Mesodermal cell (in vitro differentiated cells): ENCODE data around the gene EGFL7.

ENCODE experiments used
- H3K27ac ChIP-seq: 2 replicates; pipeline ENCODE4 v1.7.0; 2013; ENCODE audit warnings: mild to moderate bottlenecking, low read depth, low read length, moderate library complexity; ENCODE audit not compliant: severe bottlenecking
- H3K36me3 ChIP-seq: 2 replicates; pipeline ENCODE4 v1.7.1; 2013; ENCODE audit warnings: mild to moderate bottlenecking, low read length, moderate library complexity; ENCODE audit not compliant: control insufficient read depth, insufficient read depth
- H3K4me1 ChIP-seq: one replicate; pipeline ENCODE4 v1.7.1; 2013; ENCODE audit warnings: mild to moderate bottlenecking, low read length; ENCODE audit not compliant: insufficient read depth, control insufficient read depth, poor library complexity, severe bottlenecking
- H3K4me3 ChIP-seq: 2 replicates; pipeline ENCODE4 v1.7.0; 2013; ENCODE audit warnings: low read length, control low read depth, mild to moderate bottlenecking; ENCODE audit not compliant: insufficient read depth, poor library complexity, severe bottlenecking; ENCODE audit errors: extremely low read depth
- H3K9me3 ChIP-seq: 2 replicates; pipeline ENCODE4 v1.7.1; 2013; ENCODE audit warnings: mild to moderate bottlenecking, low read length, moderate library complexity; ENCODE audit not compliant: control insufficient read depth
- WGBS, 2 experiments: methylation state at CpG; one replicate each; pipeline ENCODE4 v1.1.5; 2013; ENCODE audit warnings: missing lambda C conversion rate in 2 of 2; ENCODE audit not compliant: insufficient coverage in 2 of 2; 5-methylcytosine and 5-hydroxymethylcytosine counted together

EGFL7 gene

DNA sequence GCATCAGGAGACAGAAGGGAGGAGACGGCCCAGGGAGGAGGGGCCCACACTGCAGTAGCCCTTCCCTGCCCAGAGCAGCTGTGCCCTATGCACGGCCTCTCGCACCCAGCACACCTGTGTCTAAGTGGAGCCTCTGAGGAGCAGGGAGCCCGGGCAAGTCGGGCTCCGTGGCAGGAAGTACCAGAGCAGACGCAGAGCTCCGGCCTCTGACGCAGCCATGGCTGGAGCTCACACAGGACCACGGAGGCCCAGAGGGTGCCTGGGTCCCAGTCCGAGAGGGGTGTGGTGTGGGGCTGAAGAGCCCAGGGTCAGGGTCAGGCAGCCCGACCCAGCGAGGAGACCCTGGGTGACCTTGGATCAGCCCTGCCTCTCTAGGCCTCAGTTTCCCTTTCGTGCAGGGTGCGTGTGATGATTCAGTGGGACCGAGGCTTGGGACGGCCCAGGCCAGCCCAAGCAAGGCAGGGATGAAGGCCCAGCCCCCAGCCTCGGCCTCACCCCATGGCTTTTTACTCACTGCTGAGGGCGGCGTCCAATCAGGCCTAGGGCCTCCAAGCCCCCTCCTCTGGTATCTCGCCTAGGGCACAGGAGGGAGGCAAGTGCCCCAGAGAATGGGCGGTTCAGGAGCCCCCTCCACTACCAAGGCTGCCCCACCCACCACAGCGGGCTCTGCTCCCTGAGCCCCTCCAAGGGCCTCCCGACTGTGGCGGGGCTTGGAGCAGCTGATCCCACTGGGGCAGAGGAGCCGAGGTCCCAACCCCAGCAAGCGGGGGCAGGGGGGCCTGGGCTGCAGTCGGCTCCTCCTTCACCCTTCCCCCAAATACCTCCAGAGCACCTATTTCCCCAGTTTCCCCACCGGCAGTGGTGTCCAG lies 28.8 kb downstream of the EGFL7 start:
- no peaks in the 10 kb centered on the region for H3K36me3 ChIP-seq
- no peak overlapping the region for H3K4me3 ChIP-seq
- H3K9me3 ChIP-seq: no peaks in the 10 kb centered on the region
- WGBS, 2 experiments: 67 to 83% methylated on average over 21 to 25 of the region's 29 CpGs
- H3K4me1 ChIP-seq: peaks cover 6% of the 10 kb centered on the region
- no peak overlapping the region for H3K27ac ChIP-seq

DNA sequence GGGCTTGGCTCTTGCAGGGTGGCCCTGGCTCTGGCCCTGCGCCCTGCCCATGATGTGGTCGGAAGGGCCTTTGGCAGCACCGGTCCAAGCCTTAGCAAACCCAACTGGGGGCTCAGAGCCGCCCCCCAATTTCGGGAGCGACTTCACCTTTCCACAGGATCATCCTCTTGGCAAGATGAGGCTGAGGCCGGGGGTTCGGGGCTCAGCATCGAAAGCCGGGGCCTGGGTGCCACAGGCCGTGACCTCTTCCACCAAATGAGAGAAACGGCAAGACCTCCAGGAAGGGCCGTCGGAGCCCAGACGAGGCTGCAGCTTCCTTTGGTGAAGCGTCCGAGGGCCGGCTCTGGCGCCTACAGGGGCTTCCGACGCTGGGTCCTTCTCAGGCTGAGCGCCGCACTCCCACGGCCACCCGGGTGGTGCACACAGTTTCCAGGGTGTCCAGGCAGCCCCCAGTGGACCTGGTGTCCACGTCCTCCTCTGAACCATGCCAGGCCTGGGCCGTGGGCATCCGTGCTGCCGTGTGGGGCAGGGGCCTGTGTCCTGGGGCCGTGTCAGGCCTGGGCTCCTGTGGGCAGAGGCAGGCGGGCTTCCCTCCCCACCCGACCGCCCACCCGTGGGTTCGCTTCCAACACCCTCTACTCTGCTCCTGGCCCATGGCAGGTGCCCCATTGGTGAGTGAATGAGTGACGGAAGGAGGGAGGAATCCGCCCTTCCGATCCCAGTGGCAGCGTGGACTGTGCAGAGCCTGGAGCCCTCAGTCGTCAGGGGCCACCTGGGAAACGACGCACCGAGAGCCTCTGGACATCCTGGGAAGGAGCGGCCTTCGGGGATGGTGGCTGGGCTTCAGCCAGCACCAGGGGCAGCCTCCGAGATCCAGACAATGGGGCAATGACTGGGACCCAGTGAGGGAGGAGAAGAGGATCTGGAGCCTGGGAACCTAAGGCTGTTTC lies 29.7 kb downstream of the EGFL7 start:
- no peak overlapping the region for H3K27ac ChIP-seq
- H3K4me3 ChIP-seq: no peak overlapping the region
- 89 to 93% methylated on average over 41 to 42 of the region's 46 CpGs for WGBS, 2 experiments
- peaks cover 11% of the 10 kb centered on the region for H3K4me1 ChIP-seq
- no peaks in the 10 kb centered on the region for H3K36me3 ChIP-seq
- H3K9me3 ChIP-seq: no peaks in the 10 kb centered on the region

GRCh38 chr9:136693135-136693489 lies 30.4 kb downstream of the EGFL7 start:
- WGBS, 2 experiments: 89 to 97% methylated on average over 9 to 13 of the region's 14 CpGs

GRCh38 chr9:136693490-136694162 lies 30.9 kb downstream of the EGFL7 start:
- Histone ChIP-seq H3K4me1 (peaks cover 13% of the 10 kb centered on the region), H3K27ac (no peak overlapping the region), H3K4me3 (no peak overlapping the region), H3K9me3 (no peaks in the 10 kb centered on the region), H3K36me3 (no peaks in the 10 kb centered on the region)
- WGBS, 2 experiments: 76 to 78% methylated on average over 9 of the region's 15 CpGs

More at GRCh38 chr9:136693135-136693489, 30.4 kb downstream of the EGFL7 start:
- Histone ChIP-seq H3K36me3 (no peaks in the 10 kb centered on the region), H3K4me3 (no peak overlapping the region), H3K4me1 (peaks cover 13% of the 10 kb centered on the region), H3K9me3 (no peaks in the 10 kb centered on the region), H3K27ac (no peak overlapping the region)

DNA sequence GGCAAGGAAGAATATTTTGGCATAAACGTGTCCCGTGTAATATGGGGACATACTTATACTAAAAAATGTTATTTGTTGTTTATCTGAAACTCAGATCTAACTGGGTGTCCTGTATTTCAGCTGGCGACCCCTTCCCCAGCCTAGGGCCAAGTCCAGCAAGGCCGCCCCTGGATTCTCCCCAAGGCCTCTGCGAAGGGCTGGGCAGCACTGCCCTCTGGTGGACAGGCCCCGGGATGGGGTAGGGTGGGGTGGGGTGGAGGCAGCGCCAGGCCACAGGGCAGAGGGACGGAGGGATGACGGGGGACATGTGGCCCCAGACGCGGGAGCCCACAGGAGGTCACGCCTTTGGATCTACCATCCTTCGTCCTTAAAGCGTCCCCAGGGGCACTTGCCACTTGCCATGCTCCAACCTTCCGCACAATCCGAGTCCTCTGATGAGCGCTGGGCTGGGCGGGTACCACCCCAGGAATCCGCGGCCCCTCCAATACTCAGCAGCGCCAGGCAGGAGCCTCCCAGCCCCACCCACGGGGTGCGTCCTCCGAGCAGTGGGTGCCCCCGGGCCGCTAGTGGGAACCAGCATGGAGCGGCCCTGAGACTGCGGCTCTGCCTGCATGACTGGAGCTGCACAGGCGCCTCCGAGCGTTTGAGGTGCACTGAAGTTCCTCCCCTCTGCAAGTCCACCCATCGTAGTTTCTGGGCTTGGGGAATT lies 31.6 kb downstream of the EGFL7 start:
- Histone ChIP-seq H3K27ac (no peak overlapping the region), H3K36me3 (no peaks in the 10 kb centered on the region), H3K4me1 (peaks cover 13% of the 10 kb centered on the region), H3K9me3 (no peaks in the 10 kb centered on the region), H3K4me3 (no peak overlapping the region)
- WGBS, 2 experiments: 55 to 69% methylated on average over 21 to 28 of the region's 32 CpGs

GRCh38 chr9:136694872-136695247 lies 32.1 kb downstream of the EGFL7 start:
- Histone ChIP-seq H3K27ac (no peak overlapping the region), H3K36me3 (no peaks in the 10 kb centered on the region), H3K4me3 (no peak overlapping the region), H3K4me1 (peaks cover 13% of the 10 kb centered on the region), H3K9me3 (no peaks in the 10 kb centered on the region)
- 97 to 100% methylated on average over 3 to 9 of the region's 11 CpGs for WGBS, 2 experiments

DNA sequence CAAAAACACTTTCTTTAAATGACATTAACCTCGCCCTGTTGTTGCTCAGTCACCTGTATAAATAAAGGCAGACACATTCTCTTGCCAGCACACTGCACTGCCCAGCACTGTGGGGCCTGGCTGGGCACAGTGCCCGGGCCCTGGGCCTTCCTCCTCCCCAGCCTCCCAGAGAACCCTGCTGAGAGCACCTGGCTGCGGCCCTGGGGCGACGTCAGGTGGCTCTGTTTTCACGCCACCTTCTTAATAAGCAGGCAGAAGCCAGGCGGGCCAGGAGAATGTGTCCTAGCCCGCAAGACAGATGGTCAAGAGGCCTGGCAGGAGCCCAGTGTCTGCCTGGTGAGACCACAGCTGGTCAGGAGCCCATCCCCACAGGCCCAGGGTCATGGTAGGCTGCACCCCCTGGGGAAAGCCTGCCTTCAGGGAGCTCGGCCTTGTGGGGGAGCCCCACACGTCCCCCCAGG lies 32.7 kb downstream of the EGFL7 start:
- WGBS, 2 experiments: 82 to 87% methylated on average over 10 of the region's 10 CpGs

GRCh38 chr9:136695955-136696354 lies 33.2 kb downstream of the EGFL7 start:
- no peaks in the 10 kb centered on the region for H3K9me3 ChIP-seq
- peaks cover 14% of the 10 kb centered on the region for H3K4me1 ChIP-seq
- WGBS, 2 experiments: 91 to 93% methylated on average over 16 to 23 of the region's 23 CpGs
- no peaks in the 10 kb centered on the region for H3K36me3 ChIP-seq
- no peak overlapping the region for H3K4me3 ChIP-seq
- H3K27ac ChIP-seq: no peak overlapping the region

More for the DNA sequence above, 32.7 kb downstream of the EGFL7 start:
- Histone ChIP-seq H3K4me1 (peaks cover 13% of the 10 kb centered on the region), H3K27ac (no peak overlapping the region), H3K4me3 (no peak overlapping the region), H3K9me3 (no peaks in the 10 kb centered on the region), H3K36me3 (no peaks in the 10 kb centered on the region)

DNA sequence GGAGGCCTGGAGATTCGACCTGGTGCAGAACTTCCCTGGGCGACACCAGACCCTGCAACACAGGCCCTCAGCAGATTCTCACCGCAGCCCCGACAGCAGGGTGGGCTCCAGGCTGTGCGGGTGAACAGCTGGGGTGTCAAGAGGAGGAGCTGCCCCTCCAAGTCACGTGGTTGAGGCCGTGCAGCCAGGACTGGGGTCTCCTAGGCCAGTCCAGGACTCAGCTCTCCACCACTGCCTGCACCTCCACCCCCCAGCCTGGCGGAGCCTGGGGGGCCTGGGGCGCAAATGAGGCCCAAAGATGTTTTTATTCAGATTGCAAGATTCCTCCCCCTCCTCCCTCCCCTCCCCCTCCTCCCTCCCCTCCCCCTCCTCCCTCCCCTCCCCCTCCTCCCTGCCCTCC lies 33.8 kb downstream of the EGFL7 start:
- no peaks in the 10 kb centered on the region for H3K9me3 ChIP-seq
- WGBS, 2 experiments: 92% methylated on average over 7 of the region's 9 CpGs
- H3K4me1 ChIP-seq: peaks cover 20% of the 10 kb centered on the region
- H3K36me3 ChIP-seq: no peaks in the 10 kb centered on the region
- H3K27ac ChIP-seq: no peak overlapping the region
- H3K4me3 ChIP-seq: no peak overlapping the region
